Measurements from ENCODE around the gene GGT7.
A peak's percentile ranks its signal among the peaks of the same experiment; 100 is the strongest.

The GGT7 gene

GRCh38 chr20:34880215-34880850 lies 7.7 kb upstream of the GGT7 start (continued):
- TF ChIP-seq ZNF148 (tag by site-specific recombination; IDR thresholded peaks at IDR 0.05; ENCODE audit: borderline replicate concordance) (no peak), ZNF394 (tag by site-specific recombination; IDR thresholded peaks at IDR 0.05; ENCODE audit: borderline replicate concordance) (no peak), ZNF398 (tag by site-specific recombination; IDR thresholded peaks at IDR 0.05) (peak; percentile 71), PRDM6 (tag by site-specific recombination; IDR thresholded peaks at IDR 0.05) (no peak; the same call in 1 of the 2 replicates), ZNF513 (tag by site-specific recombination; IDR thresholded peaks at IDR 0.05) (no peak), CTCF (tag by site-specific recombination; IDR thresholded peaks at IDR 0.05) (no peak)

GRCh38 chr20:34876406-34877282 lies 4.0 kb upstream of the GGT7 start, which contains the start of gene ACSS2:
Gene ACSS2, plus strand, starts transcription at chr20:34876612. Its CDS starts 34 bp downstream, at chr20:34876646.
- ChIA-PET CTCF (interaction anchor here (0.6 to 4.4 kb wide), 7 partner anchors 11 to 220 kb away, joined by 3 to 40 read pairs (median 4); partner anchors contain the start of genes GSS and MYH7B), POLR2A (interaction anchor here (0.5 to 2.1 kb wide), 14 partner anchors 9 to 1196 kb away, joined by 3 to 13 read pairs (median 3); partner anchors contain the start of genes GSS, MMP24OS and MYH7B)
- H3K4me1 ChIP-seq (ENCODE audit: control insufficient read depth, insufficient read depth, low read length) = peaks cover 5% of the 10 kb centered on the region
- no peaks in the 10 kb centered on the region for H3K36me3 ChIP-seq (ENCODE audit: control insufficient read depth in 2 of 2, insufficient read depth in 1 of 2, low read length in 2 of 2)
- H3K4me3 ChIP-seq (ENCODE audit: low read depth, low read length) = peak within 1 kb of the TSS; percentile 71
- H3K9me3 ChIP-seq (ENCODE audit: control insufficient read depth, insufficient read depth, low read depth, low read length) = no peaks in the 10 kb centered on the region
- H3K27ac ChIP-seq (ENCODE audit: extremely low read depth, low read depth, low read length) = peak within 1 kb of the TSS; percentile 29; the same call in 1 of the 2 replicates
- TF ChIP-seq REST (tag by site-specific recombination; IDR thresholded peaks at IDR 0.05) (no peak), PATZ1 (tag by site-specific recombination; IDR thresholded peaks at IDR 0.05) (0 out of 2 replicates have a peak, but pooled peaks have one; percentile 11), GLIS2 (tag by site-specific recombination; IDR thresholded peaks at IDR 0.05) (peak; percentile 42; the same call in 1 of the 2 replicates), AEBP2 (tag by site-specific recombination; IDR thresholded peaks at IDR 0.05; ENCODE audit: borderline replicate concordance) (no peak), ZNF426 (tag by site-specific recombination; IDR thresholded peaks at IDR 0.05) (no peak), ZNF654 (tag by site-specific recombination; IDR thresholded peaks at IDR 0.05; ENCODE audit: low read depth) (no peak), SP7 (tag by site-specific recombination; IDR thresholded peaks at IDR 0.05) (no peak)

Data from HEK293 (cell line).